MCF 10A (cell line): ENCODE measurements around the gene TUBGCP2. TPM values are rescaled to one million over a fixed set of nuclear protein-coding genes. Genes with fewer than 3 reads are reported as not detected.

Experiments used
- BruUV-seq: library from RNA; stranded (reverse); fragments of 400-500 nt; replicated peaks from 2 replicates; lab custom pipeline; 2021; lab: Mats Ljungman, UMichigan
- CTCF ChIA-PET: fragments of 300-600 bp; sonication (Branson Sonifier 250); formaldehyde crosslinking; extraction: SDS; loops from one replicate; lab custom pipeline; 2021; ENCODE audit warnings: antibody characterized with exemption, inconsistent platforms; lab: Yijun Ruan, JAX
- POLR2A ChIA-PET: fragments of 300-600, 350-650 bp; sonication (Branson Sonifier 250); formaldehyde crosslinking; extraction: SDS; loops from one replicate; lab custom pipeline; 2020; ENCODE audit warnings: antibody characterized with exemption, inconsistent platforms; lab: Yijun Ruan, JAX
- DNase-seq: peaks from one replicate; pipeline ENCODE4 v3.0.0-alpha.2; 2018; ENCODE audit not compliant: unreplicated experiment
- H3K27ac Mint-ChIP-seq: one replicate; pipeline ENCODE4 v1.8.0; 2022; ENCODE audit warnings: mild to moderate bottlenecking, low read depth, mixed read lengths; ENCODE audit not compliant: unreplicated experiment
- H3K27me3 Mint-ChIP-seq: one replicate; pipeline ENCODE4 v1.8.0; 2022; ENCODE audit warnings: mixed read lengths; ENCODE audit not compliant: insufficient read depth, unreplicated experiment
- H3K36me3 Mint-ChIP-seq: one replicate; pipeline ENCODE4 v1.8.0; 2022; ENCODE audit warnings: mild to moderate bottlenecking, moderate library complexity, mixed read lengths; ENCODE audit not compliant: insufficient read depth, unreplicated experiment
- H3K4me1 Mint-ChIP-seq: one replicate; pipeline ENCODE4 v1.8.0; 2022; ENCODE audit warnings: mixed read lengths; ENCODE audit not compliant: insufficient read depth, unreplicated experiment
- H3K4me3 Mint-ChIP-seq: one replicate; pipeline ENCODE4 v1.8.0; 2022; ENCODE audit warnings: mild to moderate bottlenecking, moderate library complexity, mixed read lengths; ENCODE audit not compliant: unreplicated experiment
- H3K9me3 Mint-ChIP-seq: one replicate; pipeline ENCODE4 v1.8.0; 2022; ENCODE audit warnings: mixed read lengths; ENCODE audit not compliant: unreplicated experiment
- intact Hi-C: fragments of 100-400 bp; cut with micrococcal nuclease; formaldehyde crosslinking; loops from 2 replicates; pipeline ENCODE4 v1.14.1; 2022
- total RNA-seq: library from RNA; stranded (reverse); gene quantifications from 2 replicates; pipeline ENCODE4 v1.2.3, GENCODE V29; 2022
- TF ChIP-seq, protein P1 (sequence below): fragments of 200-600 bp; IDR thresholded peaks from one replicate; pipeline ENCODE4 v1.8.0; 2022; ENCODE audit warnings: antibody characterized with exemption, mild to moderate bottlenecking; ENCODE audit not compliant: unreplicated experiment

The TUBGCP2 gene
- total RNA-seq, 1 experiment from 2014 or later, result 95.9 TPM

DNA sequence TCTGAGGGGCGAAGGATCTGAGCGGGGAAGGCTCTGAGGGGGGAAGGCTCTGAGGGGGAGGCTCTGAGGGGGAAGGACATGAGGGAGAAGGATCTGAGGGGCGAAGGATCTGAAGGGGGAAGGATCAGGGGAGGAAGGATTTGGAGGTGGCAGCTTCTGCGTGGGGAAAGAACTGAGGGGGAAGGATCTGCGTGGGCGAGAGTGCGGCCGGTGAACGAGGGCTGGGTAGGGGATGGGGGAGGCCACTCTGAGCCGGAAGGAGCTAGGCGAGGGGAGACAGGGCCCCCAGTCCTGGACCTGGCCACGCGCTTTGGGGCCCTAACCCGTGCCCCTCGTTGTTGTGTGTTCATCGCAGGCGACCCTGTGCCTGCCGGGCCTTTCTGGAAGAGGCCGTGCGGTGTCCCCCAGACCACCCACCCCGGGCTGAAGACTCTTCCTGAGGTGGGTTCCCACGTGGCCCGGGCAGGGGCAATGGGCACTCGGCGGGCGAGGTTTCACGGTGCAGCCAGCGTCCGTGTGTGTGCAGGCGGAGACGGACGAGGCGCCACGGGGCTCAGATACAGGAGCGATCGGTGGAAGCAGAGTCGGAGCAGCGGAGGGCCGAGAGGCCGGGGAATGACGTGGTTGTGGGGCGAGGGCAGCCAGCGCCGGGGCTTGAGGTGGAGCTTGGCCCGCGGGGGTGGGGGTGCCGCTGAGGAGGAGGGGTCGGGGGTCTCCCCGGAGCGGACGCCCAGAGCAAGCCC is 26.0 kb upstream of the TUBGCP2 start:
- intact Hi-C loops, result no loop called here
- BruUV-seq, result no TSS peak
- Mint-ChIP-seq H3K27ac (no peak overlapping the region), H3K9me3 (no peaks in the 10 kb centered on the region), H3K4me1 (no peaks in the 10 kb centered on the region), H3K4me3 (peak overlapping the region; percentile 60), H3K36me3 (no peaks in the 10 kb centered on the region), H3K27me3 (peaks cover 43% of the 10 kb centered on the region)
- DNase-seq, result no peak
- TF ChIP-seq, protein P1, sequence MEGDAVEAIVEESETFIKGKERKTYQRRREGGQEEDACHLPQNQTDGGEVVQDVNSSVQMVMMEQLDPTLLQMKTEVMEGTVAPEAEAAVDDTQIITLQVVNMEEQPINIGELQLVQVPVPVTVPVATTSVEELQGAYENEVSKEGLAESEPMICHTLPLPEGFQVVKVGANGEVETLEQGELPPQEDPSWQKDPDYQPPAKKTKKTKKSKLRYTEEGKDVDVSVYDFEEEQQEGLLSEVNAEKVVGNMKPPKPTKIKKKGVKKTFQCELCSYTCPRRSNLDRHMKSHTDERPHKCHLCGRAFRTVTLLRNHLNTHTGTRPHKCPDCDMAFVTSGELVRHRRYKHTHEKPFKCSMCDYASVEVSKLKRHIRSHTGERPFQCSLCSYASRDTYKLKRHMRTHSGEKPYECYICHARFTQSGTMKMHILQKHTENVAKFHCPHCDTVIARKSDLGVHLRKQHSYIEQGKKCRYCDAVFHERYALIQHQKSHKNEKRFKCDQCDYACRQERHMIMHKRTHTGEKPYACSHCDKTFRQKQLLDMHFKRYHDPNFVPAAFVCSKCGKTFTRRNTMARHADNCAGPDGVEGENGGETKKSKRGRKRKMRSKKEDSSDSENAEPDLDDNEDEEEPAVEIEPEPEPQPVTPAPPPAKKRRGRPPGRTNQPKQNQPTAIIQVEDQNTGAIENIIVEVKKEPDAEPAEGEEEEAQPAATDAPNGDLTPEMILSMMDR, result no peak
- CTCF ChIA-PET, result interaction anchor here (0.6 to 1.1 kb wide), 3 partner anchors 16 to 499 kb away, joined by 3 to 4 read pairs (median 3); no protein-coding TSS in a partner anchor
- POLR2A ChIA-PET, result no interaction called here

DNA sequence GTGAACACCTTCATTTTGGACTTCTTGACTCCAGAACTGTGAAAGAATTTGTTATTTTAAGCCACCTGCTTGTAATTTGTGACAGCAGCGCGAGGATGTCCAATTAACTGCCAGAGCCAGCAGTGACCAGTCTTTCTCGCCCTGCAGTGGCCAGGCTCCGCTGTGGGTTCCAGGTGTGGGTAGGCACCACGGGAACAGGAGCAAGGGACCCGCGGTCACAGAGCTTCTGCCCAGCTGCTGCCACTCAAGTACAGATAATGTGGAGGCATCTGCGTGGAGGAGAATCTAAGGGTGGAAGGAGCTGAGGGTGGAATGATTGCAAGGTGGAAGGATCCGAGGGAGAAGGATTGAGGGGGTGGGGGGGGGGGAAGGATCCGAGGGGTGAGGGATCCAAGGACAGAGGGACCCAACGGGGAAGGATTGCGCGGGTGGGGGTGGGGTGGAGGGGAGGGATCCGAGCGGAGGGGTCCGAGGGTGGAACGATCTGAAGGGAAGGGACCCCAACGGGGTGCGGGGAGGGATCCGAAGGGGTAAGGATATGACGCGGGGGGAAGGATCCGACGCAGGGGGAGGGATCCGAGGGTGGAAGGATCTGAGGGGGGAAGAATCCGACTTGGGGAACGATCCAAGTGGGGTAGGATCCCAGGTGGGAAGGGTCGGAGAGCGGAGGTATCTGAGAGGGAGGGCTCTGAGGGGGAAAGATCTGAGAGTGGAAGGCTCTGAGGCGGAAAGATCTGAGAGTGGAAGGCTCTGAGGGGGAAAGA is 24.4 kb upstream of the TUBGCP2 start:
- H3K4me3 Mint-ChIP-seq, result no peak overlapping the region
- ChIA-PET CTCF (interaction anchor here (0.7 to 0.9 kb wide), 2 partner anchors 11 to 19 kb away, joined by 3 to 4 read pairs; no protein-coding TSS in a partner anchor), POLR2A (no interaction called here)
- peaks cover 43% of the 10 kb centered on the region for H3K27me3 Mint-ChIP-seq
- TF ChIP-seq, protein P1, result no peak
- BruUV-seq, result no TSS peak
- no peaks in the 10 kb centered on the region for H3K4me1 Mint-ChIP-seq
- no peak for DNase-seq
- H3K36me3 Mint-ChIP-seq, result no peaks in the 10 kb centered on the region
- no peak overlapping the region for H3K27ac Mint-ChIP-seq
- intact Hi-C loops, result no loop called here
- H3K9me3 Mint-ChIP-seq, result no peaks in the 10 kb centered on the region

DNA sequence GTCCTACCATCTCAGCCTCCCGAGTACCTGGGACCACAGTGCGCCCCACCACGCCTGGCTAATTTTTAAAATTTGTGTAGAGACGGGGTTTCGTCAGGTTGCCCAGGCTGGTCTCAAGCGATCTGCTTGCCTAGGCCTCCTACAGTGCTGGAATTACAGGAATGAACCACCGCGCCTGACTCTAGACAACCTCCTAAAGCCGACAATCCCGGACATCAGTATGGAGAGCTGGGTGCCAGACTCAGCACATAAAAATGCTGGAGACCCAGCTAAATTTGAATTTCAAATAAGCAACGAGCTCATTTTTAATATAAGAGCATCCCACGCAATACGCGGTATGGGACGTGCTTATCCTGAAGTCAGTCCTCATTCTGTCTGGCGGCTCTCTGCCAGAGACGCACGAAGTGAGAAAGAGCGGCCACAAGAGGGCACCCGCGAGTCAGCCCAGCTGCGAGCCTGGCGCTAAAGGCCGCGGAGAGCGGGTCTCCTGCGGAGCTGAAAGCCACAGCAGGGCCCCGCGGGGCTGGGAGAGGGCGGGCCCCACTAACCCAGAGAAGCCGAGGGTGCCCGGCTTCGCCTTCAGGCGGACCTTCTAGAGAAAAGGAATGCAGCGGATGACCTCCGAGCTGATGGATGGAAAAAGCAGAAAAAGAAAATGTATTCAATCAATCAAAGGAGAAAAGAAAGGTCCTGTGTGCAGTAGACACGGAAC is 21.0 kb upstream of the TUBGCP2 start:
- Mint-ChIP-seq H3K27ac (no peak overlapping the region), H3K4me3 (peak overlapping the region; percentile 59), H3K27me3 (peaks cover 66% of the 10 kb centered on the region), H3K4me1 (peaks cover 5% of the 10 kb centered on the region), H3K9me3 (no peaks in the 10 kb centered on the region), H3K36me3 (no peaks in the 10 kb centered on the region)
- DNase-seq, result peak; percentile 84
- no TSS peak for BruUV-seq
- CTCF ChIA-PET, result interaction anchor here (0.5 to 4.3 kb wide), 53 partner anchors 9 to 1416 kb away, joined by 3 to 29 read pairs (median 4); partner anchors contain the start of gene PRAP1
- POLR2A ChIA-PET, result interaction anchor here (0.7 to 0.8 kb wide), 2 partner anchors 43 to 112 kb away, joined by 3 read pairs; partner anchors contain the start of gene ECHS1
- intact Hi-C loops, result loop anchor here (2.0 to 10.0 kb wide), 4 partner anchors 65 to 495 kb away; partner anchors contain the start of gene MTG1
- TF ChIP-seq, protein P1, result peak; percentile 89
